ENCODE measurements around the gene TCF12. TPM values are rescaled to one million over a fixed set of nuclear protein-coding genes. Genes with fewer than 3 reads are reported as not detected.

TCF12 gene
- total RNA-seq, 2 experiments from 2014 or later: 63.4 to 70.7 TPM

DNA sequence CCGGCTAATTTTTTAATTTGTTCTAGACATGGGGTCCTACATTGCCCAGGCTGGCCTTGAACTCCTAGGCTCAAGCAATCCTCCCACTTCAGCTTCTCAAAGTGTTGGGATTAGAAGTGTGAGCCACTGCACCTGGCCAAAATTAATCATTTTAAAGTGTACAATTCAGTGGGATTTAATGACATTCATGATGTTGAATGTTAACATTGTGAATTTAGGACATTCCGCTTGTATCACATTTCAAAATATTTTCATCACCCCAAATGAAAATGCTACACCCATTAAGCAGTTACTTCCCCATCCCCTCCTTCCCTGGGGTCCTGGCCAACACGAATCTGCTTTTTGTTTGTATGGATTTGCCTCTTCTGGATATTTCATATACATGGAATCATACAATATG, 395.8 kb downstream of the TCF12 start:
- ChIA-PET CTCF (no interaction called here), POLR2A (no interaction called here)
- H3K27ac Mint-ChIP-seq: no peak overlapping the region
- H3K4me3 Mint-ChIP-seq: no peak overlapping the region
- no peaks in the 10 kb centered on the region for H3K36me3 Mint-ChIP-seq (ENCODE audit: low read depth)
- no peak for DNase-seq
- no peaks in the 10 kb centered on the region for H3K9me3 Mint-ChIP-seq (ENCODE audit: insufficient read depth)
- H3K27me3 Mint-ChIP-seq (ENCODE audit: low read depth): no peaks in the 10 kb centered on the region
- H3K4me1 Mint-ChIP-seq (ENCODE audit: low read depth): no peaks in the 10 kb centered on the region
- ATAC-seq: no peak

GRCh38 chr15:57316451-57316850, 398.0 kb downstream of the TCF12 start:
- CTCF ChIA-PET: no interaction called here
- DNase-seq (no peak), ATAC-seq (no peak)
- no peak overlapping the region for H3K4me3 Mint-ChIP-seq
- no peaks in the 10 kb centered on the region for H3K9me3 Mint-ChIP-seq (ENCODE audit: insufficient read depth)
- no peaks in the 10 kb centered on the region for H3K36me3 Mint-ChIP-seq (ENCODE audit: low read depth)
- H3K4me1 Mint-ChIP-seq (ENCODE audit: low read depth): no peaks in the 10 kb centered on the region
- no peaks in the 10 kb centered on the region for H3K27me3 Mint-ChIP-seq (ENCODE audit: low read depth)
- POLR2A ChIA-PET: no interaction called here
- no peak overlapping the region for H3K27ac Mint-ChIP-seq

DNA sequence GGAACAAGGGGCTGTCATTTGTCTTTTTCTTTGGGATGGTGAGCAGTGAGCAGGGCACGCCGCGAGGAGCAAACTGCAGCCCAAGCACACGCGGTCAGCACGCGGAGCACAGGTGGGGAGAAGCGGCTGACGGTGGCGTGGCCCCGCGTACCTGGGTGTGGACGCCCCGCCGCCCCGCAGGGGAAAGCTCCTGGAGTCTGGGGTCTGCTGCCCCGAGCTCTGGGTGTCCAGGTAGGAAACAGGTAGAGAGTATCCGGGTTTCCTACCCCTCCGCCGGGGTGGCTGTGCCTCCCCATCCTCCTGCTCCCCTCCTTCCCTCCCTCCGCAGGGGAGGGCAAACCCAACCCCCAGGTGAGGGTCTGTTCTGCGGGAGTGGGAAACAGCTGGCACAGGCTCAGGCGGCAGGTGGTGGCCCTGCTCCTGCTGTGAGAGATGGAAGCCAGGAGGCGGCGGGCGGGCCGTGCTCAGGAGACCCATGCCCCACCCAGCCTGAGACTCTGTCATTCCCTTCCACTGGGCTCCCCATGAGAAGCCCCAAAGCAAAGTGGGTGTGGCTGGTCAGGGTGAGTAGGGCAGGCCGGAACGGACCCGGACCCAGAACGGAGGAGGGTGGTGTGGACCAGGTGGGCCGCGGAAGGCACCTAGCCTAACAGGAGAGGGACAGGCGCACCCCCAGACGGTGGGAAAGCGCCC, 400.9 kb downstream of the TCF12 start:
- H3K9me3 Mint-ChIP-seq (ENCODE audit: insufficient read depth): no peaks in the 10 kb centered on the region
- H3K27me3 Mint-ChIP-seq (ENCODE audit: low read depth): no peaks in the 10 kb centered on the region
- H3K27ac Mint-ChIP-seq: no peak overlapping the region
- DNase-seq (no peak), ATAC-seq (no peak)
- peaks cover 7% of the 10 kb centered on the region for H3K4me1 Mint-ChIP-seq (ENCODE audit: low read depth)
- ChIA-PET POLR2A (no interaction called here), CTCF (no interaction called here)
- H3K36me3 Mint-ChIP-seq (ENCODE audit: low read depth): no peaks in the 10 kb centered on the region
- H3K4me3 Mint-ChIP-seq: no peak overlapping the region

- CTCF ChIA-PET: no interaction called here
- Mint-ChIP-seq H3K4me1 (ENCODE audit: low read depth) (peaks cover 7% of the 10 kb centered on the region), H3K27ac (no peak overlapping the region), H3K9me3 (ENCODE audit: insufficient read depth) (no peaks in the 10 kb centered on the region), H3K27me3 (ENCODE audit: low read depth) (no peaks in the 10 kb centered on the region), H3K36me3 (ENCODE audit: low read depth) (no peaks in the 10 kb centered on the region), H3K4me3 (no peak overlapping the region)
- DNase-seq: no peak
- POLR2A ChIA-PET: no interaction called here
- no peak for ATAC-seq
These were observed 401.6 kb downstream of the TCF12 start for GRCh38 chr15:57319919-57320560.

DNA sequence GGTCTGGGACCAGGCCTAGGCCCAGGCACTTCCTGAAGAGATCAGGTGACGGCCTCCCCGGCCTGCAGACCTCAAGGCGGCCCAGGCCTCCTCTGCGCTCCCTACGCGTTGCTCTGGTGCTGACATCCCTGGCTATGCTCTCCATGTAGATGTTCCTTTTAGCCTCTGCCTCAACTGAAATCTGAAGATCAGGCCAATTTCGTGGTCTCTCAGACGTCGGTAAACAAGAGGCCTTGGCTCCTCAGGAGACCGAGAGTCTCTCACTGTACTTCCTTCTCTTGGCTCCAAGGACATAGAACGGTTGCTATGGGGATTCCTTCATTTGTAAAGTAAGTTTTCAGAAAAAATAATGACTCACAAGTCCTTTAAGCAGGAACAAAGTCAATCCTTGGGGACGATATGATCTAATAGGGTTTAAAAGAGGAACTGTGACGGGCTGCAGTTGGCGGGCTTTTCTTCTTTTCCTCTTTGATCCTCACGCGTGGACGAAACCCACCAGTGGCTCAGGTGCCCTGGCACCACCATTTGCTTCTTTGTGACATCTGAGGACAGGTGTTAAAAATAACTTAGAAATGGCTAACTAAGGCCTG, 402.3 kb downstream of the TCF12 start:
- peaks cover 7% of the 10 kb centered on the region for H3K4me1 Mint-ChIP-seq (ENCODE audit: low read depth)
- ChIA-PET CTCF (no interaction called here), POLR2A (no interaction called here)
- H3K27ac Mint-ChIP-seq: no peak overlapping the region
- no peak overlapping the region for H3K4me3 Mint-ChIP-seq
- no peaks in the 10 kb centered on the region for H3K36me3 Mint-ChIP-seq (ENCODE audit: low read depth)
- no peaks in the 10 kb centered on the region for H3K9me3 Mint-ChIP-seq (ENCODE audit: insufficient read depth)
- H3K27me3 Mint-ChIP-seq (ENCODE audit: low read depth): no peaks in the 10 kb centered on the region
- ATAC-seq (no peak), DNase-seq (no peak)

- Mint-ChIP-seq H3K4me1 (ENCODE audit: low read depth) (peaks cover 7% of the 10 kb centered on the region), H3K36me3 (ENCODE audit: low read depth) (no peaks in the 10 kb centered on the region), H3K27me3 (ENCODE audit: low read depth) (no peaks in the 10 kb centered on the region), H3K4me3 (no peak overlapping the region), H3K27ac (no peak overlapping the region), H3K9me3 (ENCODE audit: insufficient read depth) (no peaks in the 10 kb centered on the region)
- ChIA-PET POLR2A (no interaction called here), CTCF (interaction anchor here (1.0 to 1.2 kb wide), 2 partner anchors 15 to 19 kb away, joined by 3 to 4 read pairs; no protein-coding TSS in a partner anchor)
- DNase-seq (no peak), ATAC-seq (no peak)
These were observed 403.0 kb downstream of the TCF12 start for GRCh38 chr15:57321485-57321884.

GRCh38 chr15:57321973-57322601, 403.6 kb downstream of the TCF12 start:
- no peak for ATAC-seq
- Mint-ChIP-seq H3K27me3 (ENCODE audit: low read depth) (no peaks in the 10 kb centered on the region), H3K9me3 (ENCODE audit: insufficient read depth) (no peaks in the 10 kb centered on the region), H3K36me3 (ENCODE audit: low read depth) (no peaks in the 10 kb centered on the region), H3K4me3 (no peak overlapping the region), H3K4me1 (ENCODE audit: low read depth) (peaks cover 7% of the 10 kb centered on the region), H3K27ac (no peak overlapping the region)
- DNase-seq: no peak
- ChIA-PET POLR2A (interaction anchor here (0.6 kb wide), 1 partner anchor 284 kb away, joined by 4 read pairs; no protein-coding TSS in a partner anchor), CTCF (interaction anchor here (1.0 to 1.3 kb wide), 3 partner anchors 15 to 19 kb away, joined by 3 to 4 read pairs (median 3); no protein-coding TSS in a partner anchor)

DNA sequence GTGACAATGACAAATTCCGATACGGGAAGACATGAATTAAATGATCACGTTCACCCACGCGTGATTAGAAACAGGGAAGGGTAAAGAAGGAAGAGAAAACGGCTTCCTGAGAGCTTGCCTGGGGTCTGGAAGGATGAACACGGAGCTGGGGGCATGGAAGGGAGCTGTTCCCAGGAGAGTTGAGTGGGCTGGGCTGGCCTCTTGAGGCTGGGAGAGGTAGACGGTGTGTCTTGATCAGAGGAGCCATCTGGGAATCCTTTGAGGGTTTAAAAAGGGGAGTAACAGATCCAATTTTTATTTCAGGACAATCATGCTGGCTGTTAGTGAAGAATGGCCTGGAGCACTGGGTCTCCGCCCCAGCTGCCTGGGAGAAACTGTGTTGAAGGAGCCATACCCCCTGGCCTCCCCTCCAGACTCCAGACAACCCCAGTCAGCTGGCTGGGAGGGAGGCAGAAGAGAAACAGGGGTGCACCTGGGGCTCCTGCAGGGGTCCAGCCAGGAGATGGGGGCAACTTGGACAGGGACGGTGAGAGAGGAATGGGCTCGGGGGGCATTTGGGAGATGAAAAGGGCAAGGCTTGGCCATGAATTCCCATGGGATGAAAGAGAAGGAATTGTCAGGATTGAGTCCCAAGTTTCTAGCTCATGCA, 404.3 kb downstream of the TCF12 start:
- ATAC-seq (no peak), DNase-seq (no peak)
- ChIA-PET CTCF (interaction anchor here (1.2 to 1.3 kb wide), 2 partner anchors 15 to 16 kb away, joined by 3 to 4 read pairs; no protein-coding TSS in a partner anchor), POLR2A (interaction anchor here (0.6 kb wide), 1 partner anchor 283 kb away, joined by 4 read pairs; no protein-coding TSS in a partner anchor)
- Mint-ChIP-seq H3K27ac (no peak overlapping the region), H3K27me3 (ENCODE audit: low read depth) (no peaks in the 10 kb centered on the region), H3K9me3 (ENCODE audit: insufficient read depth) (no peaks in the 10 kb centered on the region), H3K4me3 (no peak overlapping the region), H3K36me3 (ENCODE audit: low read depth) (no peaks in the 10 kb centered on the region), H3K4me1 (ENCODE audit: low read depth) (peaks cover 7% of the 10 kb centered on the region)

DNA sequence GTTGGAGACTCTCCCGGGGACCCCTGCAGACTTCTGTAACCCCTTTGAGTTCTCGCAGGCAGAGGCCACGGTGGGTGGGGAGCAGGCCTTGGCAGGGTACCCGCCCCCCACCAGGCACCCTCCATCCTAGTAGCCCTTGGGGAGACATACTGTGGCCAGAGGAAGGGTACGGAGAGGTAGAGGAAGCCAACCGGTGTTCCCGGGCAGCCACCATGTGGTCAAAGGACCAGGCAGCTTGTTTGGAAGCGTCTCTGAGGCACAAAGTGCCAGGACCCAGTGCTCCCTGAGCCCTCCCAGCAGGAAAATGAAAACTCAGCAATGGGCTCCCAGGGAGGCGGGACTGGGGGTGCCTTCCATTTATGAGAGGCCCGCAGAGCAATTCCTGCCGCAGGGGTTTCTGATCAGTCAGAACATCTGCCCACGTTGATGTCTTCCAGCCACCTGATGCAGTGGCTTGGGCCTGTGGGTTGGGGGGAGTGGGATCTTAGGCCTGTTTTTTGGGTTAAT, 404.9 kb downstream of the TCF12 start:
- Mint-ChIP-seq H3K27me3 (ENCODE audit: low read depth) (no peaks in the 10 kb centered on the region), H3K27ac (no peak overlapping the region), H3K4me1 (ENCODE audit: low read depth) (peaks cover 7% of the 10 kb centered on the region), H3K9me3 (ENCODE audit: insufficient read depth) (no peaks in the 10 kb centered on the region), H3K4me3 (no peak overlapping the region), H3K36me3 (ENCODE audit: low read depth) (no peaks in the 10 kb centered on the region)
- ATAC-seq: no peak
- CTCF ChIA-PET: interaction anchor here (1.3 kb wide), 1 partner anchor 16 kb away, joined by 3 read pairs; no protein-coding TSS in a partner anchor
- DNase-seq: no peak
- POLR2A ChIA-PET: no interaction called here

GRCh38 chr15:57323806-57324589, 405.6 kb downstream of the TCF12 start:
- Mint-ChIP-seq H3K27me3 (ENCODE audit: low read depth) (no peaks in the 10 kb centered on the region), H3K4me3 (no peak overlapping the region)
- CTCF ChIA-PET: no interaction called here

DNA sequence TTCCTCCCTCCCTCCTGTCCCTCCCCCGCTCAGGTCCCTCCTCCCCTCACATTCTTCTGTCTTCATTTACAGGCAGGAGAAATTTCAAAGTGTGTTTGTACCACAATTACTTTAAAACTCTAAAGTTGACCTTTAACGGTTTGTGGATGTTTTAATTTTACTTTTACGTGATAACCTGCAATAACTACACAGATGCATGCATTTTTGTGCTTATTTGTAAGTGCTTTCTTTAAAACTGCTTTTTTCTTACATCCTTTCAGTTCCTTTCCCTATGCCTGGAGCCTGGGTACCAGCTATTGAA, 406.1 kb downstream of the TCF12 start:
- Mint-ChIP-seq H3K36me3 (ENCODE audit: low read depth) (no peaks in the 10 kb centered on the region), H3K27me3 (ENCODE audit: low read depth) (no peaks in the 10 kb centered on the region), H3K4me3 (no peak overlapping the region), H3K27ac (no peak overlapping the region), H3K9me3 (ENCODE audit: insufficient read depth) (no peaks in the 10 kb centered on the region), H3K4me1 (ENCODE audit: low read depth) (peaks cover 7% of the 10 kb centered on the region)
- ChIA-PET CTCF (no interaction called here), POLR2A (no interaction called here)
- no peak for ATAC-seq
- no peak for DNase-seq

More at GRCh38 chr15:57323806-57324589, 405.6 kb downstream of the TCF12 start:
- peak; percentile 26 for DNase-seq
- peak; percentile 63 for ATAC-seq
- H3K4me1 Mint-ChIP-seq (ENCODE audit: low read depth): peaks cover 7% of the 10 kb centered on the region
- POLR2A ChIA-PET: no interaction called here
- H3K36me3 Mint-ChIP-seq (ENCODE audit: low read depth): no peaks in the 10 kb centered on the region
- H3K9me3 Mint-ChIP-seq (ENCODE audit: insufficient read depth): no peaks in the 10 kb centered on the region
- no peak overlapping the region for H3K27ac Mint-ChIP-seq

All from activated CD8-positive, alpha-beta T cell treated with anti-CD3 and anti-CD28 coated beads, Interleukin-2, amount 10 ng/mL, durations not matched to agents 7 days and 5 days (primary cell).